Pancreas (tissue), 10 donors: ENCODE results near the gene CHCHD1. TPM values are rescaled to one million over a fixed set of nuclear protein-coding genes. Genes with fewer than 3 reads are reported as not detected.
A peak's percentile ranks its signal among the peaks of the same experiment; 100 is the strongest.

ENCODE experiments used
- ATAC-seq, 4 donors: fragments of 200-7000 bp; cut with Tn5 transposase; one replicate each; pipeline versions ENCODE4 v1.8.0 to v1.9.1; 2020; ENCODE audit warnings: mild to moderate bottlenecking in 4 of 4, moderate library complexity in 4 of 4
- DNase-seq, 6 donors: peaks; one replicate each; pipeline ENCODE4 v3.0.0-alpha.2; 2020
- FAIRE-seq: peaks from 2 replicates; lab custom pipeline; 2012; peaks lifted over from hg19 to GRCh38; lab: Jason Lieb, UNC
- H3K27ac ChIP-seq, 4 donors: fragments of 200-600 bp; sonication (generic); 1 replicate in 3 of 4; 2 replicates in 1 of 4; pipeline versions ENCODE4 v1.5.0 to v1.8.0; 2020
- H3K27me3 ChIP-seq, 4 donors: fragments of 200-600 bp; one replicate each; pipeline ENCODE4 v1.8.0; 2021
- H3K36me3 ChIP-seq, 3 donors: fragments of 200-600 bp; sonication (generic) in 1 of 3; one replicate each; pipeline versions ENCODE4 v1.5.0 to v1.8.0; 2020 to 2021
- H3K4me1 ChIP-seq, 3 donors: fragments of 200-600 bp; one replicate each; pipeline ENCODE4 v1.8.0; 2021
- H3K4me3 ChIP-seq, 4 donors: fragments of 200-600 bp; sonication (generic) in 2 of 4; one replicate each; pipeline versions ENCODE4 v1.5.0 to v1.8.0; 2020 to 2021
- H3K9me3 ChIP-seq, 4 donors: fragments of 200-600 bp; one replicate each; pipeline ENCODE4 v1.8.0; 2021
- CTCF ChIP-seq, 4 donors: fragments of 200-600 bp; sonication (generic) in 3 of 4; IDR thresholded peaks; one replicate each; pipeline versions ENCODE4 v1.5.0 to v1.8.0; 2021; ENCODE audit warnings: antibody characterized with exemption in 4 of 4
- WGBS, 2 donors: extraction: QIAGEN DNeasy Blood & Tissue Kit; methylation state at CpG; one replicate each; pipeline ENCODE4 v1.1.7; 2013; 5-methylcytosine and 5-hydroxymethylcytosine counted together
- intact Hi-C, 3 donors: fragments of 100-400 bp; cut with DNase I; formaldehyde crosslinking; loops; one replicate each; pipeline versions ENCODE4 v1.11.1 to v1.14.2; 2022
- polyA plus RNA-seq, 2 donors: library from polyadenylated mRNA; stranded (reverse); fragments of 200-250 nt; gene quantifications; one replicate each; pipeline ENCODE4 v1.2.3, GENCODE V29; 2013
- total RNA-seq, 6 donors: library from RNA; stranded (reverse); fragmentation: NEBNext Ultra II Directional in 4 of 6; extraction: Animal tissue kit (Norgen Biotek cat#: 25700) in 4 of 6; gene quantifications; one replicate each; pipeline versions ENCODE4 v1.2.1 to v1.2.4, GENCODE V29; 2021 to 2023
- donor health status: healthy with polysubstance abuse.
- donor health status: DM: no; HTN: no; CAD: no; lungs with moderate emphysema.
- donor health status: DM: no; HTN: no; CAD: no.
- donor health status: control.
- donor health status: control.
- donor health status: Bipolar disorder and iron deficiency.
- donor health status: DM: yes; HTN: yes; CAD: no.
- donor health status: DM: no; HTN: no; CAD: no.
- donor health status: DM: no; HTN: no; CAD: no.
- donor health status: DM: yes; HTN: yes; CAD: no.

Gene CHCHD1
- total and polyA plus RNA-seq, 8 donors = 4.4 to 31.7 (median 8.3) TPM

GRCh38 chr10:73802276-73802991, 20.6 kb downstream of the CHCHD1 start:
- TF ChIP-seq CTCF (IDR thresholded peaks at IDR 0.05) = no peak
- no peak overlapping the region for H3K27ac ChIP-seq
- intact Hi-C loops = no loop called here
- WGBS, 2 donors = 82 to 91% methylated on average over 11 of the region's 11 CpGs
- ATAC-seq = no peak
- H3K27me3 ChIP-seq = no peaks in the 10 kb centered on the region
- no peaks in the 10 kb centered on the region for H3K9me3 ChIP-seq
- DNase-seq = no peak
- H3K36me3 ChIP-seq = peaks cover 5 to 64% (median 20%) of the 10 kb centered on the region in 3 donors
- no peak overlapping the region for H3K4me3 ChIP-seq
- no peaks in the 10 kb centered on the region for H3K4me1 ChIP-seq
- no peak for FAIRE-seq

GRCh38 chr10:73803680-73804286, 21.9 kb downstream of the CHCHD1 start:
- Histone ChIP-seq H3K4me3 (no peak overlapping the region), H3K9me3 (no peaks in the 10 kb centered on the region), H3K4me1 (no peaks in the 10 kb centered on the region), H3K27me3 (no peaks in the 10 kb centered on the region), H3K36me3 (peaks cover 5 to 55% (median 24%) of the 10 kb centered on the region in 3 donors), H3K27ac (no peak overlapping the region)
- ATAC-seq (peak in 1 of 4 donors; percentile 10), DNase-seq (no peak), FAIRE-seq (no peak)
- TF ChIP-seq CTCF (IDR thresholded peaks at IDR 0.05) = no peak
- intact Hi-C loops = no loop called here

GRCh38 chr10:73806176-73806950, 24.5 kb downstream of the CHCHD1 start:
- no peak for ATAC-seq
- TF ChIP-seq CTCF (IDR thresholded peaks at IDR 0.05) = no peak
- no peak for DNase-seq
- intact Hi-C loops = no loop called here
- Histone ChIP-seq H3K9me3 (no peaks in the 10 kb centered on the region), H3K27me3 (no peaks in the 10 kb centered on the region), H3K4me1 (peaks cover 0 to 11% (median 0%) of the 10 kb centered on the region in 3 donors), H3K36me3 (peaks cover 5 to 41% (median 18%) of the 10 kb centered on the region in 3 donors), H3K27ac (no peak overlapping the region), H3K4me3 (no peak overlapping the region)
- FAIRE-seq = no peak
- WGBS, 2 donors = 88 to 93% methylated on average over 14 of the region's 14 CpGs

GRCh38 chr10:73807471-73807870, 25.6 kb downstream of the CHCHD1 start:
- H3K4me1 ChIP-seq = peaks cover 0 to 11% (median 0%) of the 10 kb centered on the region in 3 donors
- DNase-seq (no peak), ATAC-seq (no peak), FAIRE-seq (no peak)
- intact Hi-C loops = no loop called here
- no peak overlapping the region for H3K4me3 ChIP-seq
- no peaks in the 10 kb centered on the region for H3K9me3 ChIP-seq
- H3K27me3 ChIP-seq = no peaks in the 10 kb centered on the region
- peaks cover 5 to 32% (median 14%) of the 10 kb centered on the region in 3 donors for H3K36me3 ChIP-seq
- no peak for TF ChIP-seq CTCF (IDR thresholded peaks at IDR 0.05)
- H3K27ac ChIP-seq = no peak overlapping the region
- WGBS, 2 donors = 95 to 96% methylated on average over 14 of the region's 14 CpGs
